NCI-H1092 treated with DMSO at 0.1 percent for 48 hours (cell line): ENCODE data around the gene ECHDC3.
"Not testable (repeated sequence)": the region's sequence is repeated elsewhere in the genome, so short reads cannot be mapped to it uniquely, and the experiment has no call there.

Source experiments
- DNase-seq: peaks from one replicate; lab custom pipeline; 2025; lab: John Stamatoyannopoulos, UW

The ECHDC3 gene

GRCh38 chr10:11742009-11742778 lies at the start of gene ECHDC3:
Gene ECHDC3, plus strand, starts transcription at chr10:11742382. Its CDS starts 195 bp downstream, at chr10:11742577.
- peak; percentile 11 for DNase-seq

GRCh38 chr10:11693376-11693775 lies 48.8 kb upstream of the ECHDC3 start:
- DNase-seq, result no peak

- DNase-seq, result no peak
Observed at GRCh38 chr10:11695779-11696178, 46.4 kb upstream of the ECHDC3 start.

- no peak for DNase-seq
Observed at GRCh38 chr10:11697718-11698527, 44.3 kb upstream of the ECHDC3 start.

GRCh38 chr10:11698691-11699549 lies 43.3 kb upstream of the ECHDC3 start:
- no peak for DNase-seq

- no peak for DNase-seq
Observed at GRCh38 chr10:11699550-11700097, 42.6 kb upstream of the ECHDC3 start.

GRCh38 chr10:11700539-11700938 lies 41.6 kb upstream of the ECHDC3 start:
- no peak for DNase-seq

- no peak for DNase-seq
Observed at GRCh38 chr10:11701451-11702095, 40.6 kb upstream of the ECHDC3 start.

GRCh38 chr10:11702264-11702663 lies 39.9 kb upstream of the ECHDC3 start:
- no peak for DNase-seq

- no peak for DNase-seq
Observed at GRCh38 chr10:11704092-11704491, 38.1 kb upstream of the ECHDC3 start.

- DNase-seq, result no peak
Observed at GRCh38 chr10:11705722-11706121, 36.5 kb upstream of the ECHDC3 start.

- no peak for DNase-seq
Observed at GRCh38 chr10:11706895-11707567, 35.2 kb upstream of the ECHDC3 start.

GRCh38 chr10:11707624-11708350 lies 34.4 kb upstream of the ECHDC3 start:
- no peak for DNase-seq

GRCh38 chr10:11708801-11709200 lies 33.4 kb upstream of the ECHDC3 start:
- DNase-seq, result not testable (repeated sequence)

GRCh38 chr10:11712744-11713143 lies 29.4 kb upstream of the ECHDC3 start:
- DNase-seq, result no peak

- DNase-seq, result no peak
Observed at GRCh38 chr10:11713186-11713743, 28.9 kb upstream of the ECHDC3 start.

- no peak for DNase-seq
Observed at GRCh38 chr10:11713963-11714362, 28.2 kb upstream of the ECHDC3 start.

- DNase-seq, result no peak
Observed at GRCh38 chr10:11714750-11715365, 27.3 kb upstream of the ECHDC3 start.

- no peak for DNase-seq
Observed at GRCh38 chr10:11715815-11716494, 26.2 kb upstream of the ECHDC3 start.
